Liver (tissue), 3 donors: Measurements from ENCODE around the gene AMBN.

Experiments used
- ATF3 ChIP-seq: IDR thresholded peaks from 2 replicates; pipeline ENCODE4 v1.6.1; 2016; ENCODE audit warnings: antibody characterized with exemption
- CTCF ChIP-seq: fragments of 150-350 bp; IDR thresholded peaks from 2 replicates; pipeline ENCODE4 v1.5.1; 2017; ENCODE audit warnings: improper control_type of control experiment, low read depth, low read length; ENCODE audit not compliant: missing input control
- EGR1 ChIP-seq, 2 donors: IDR thresholded peaks; 2 replicates each; pipeline ENCODE4 v1.6.1; 2016 to 2018; ENCODE audit warnings: antibody characterized with exemption in 2 of 2, low read depth in 2 of 2
- JUND ChIP-seq, 2 donors: IDR thresholded peaks; 2 replicates each; pipeline ENCODE4 v1.6.1; 2016; ENCODE audit warnings: antibody characterized with exemption in 2 of 2
- MAX ChIP-seq: IDR thresholded peaks from 2 replicates; pipeline ENCODE4 v1.6.1; 2016; ENCODE audit warnings: antibody characterized with exemption
- RAD21 ChIP-seq, 2 donors: IDR thresholded peaks; 2 replicates each; pipeline ENCODE4 v1.6.1; 2016; ENCODE audit warnings: antibody characterized with exemption in 2 of 2, mild to moderate bottlenecking in 2 of 2
- REST ChIP-seq: IDR thresholded peaks from 2 replicates; pipeline ENCODE4 v1.6.1; 2016; ENCODE audit warnings: antibody characterized with exemption, mild to moderate bottlenecking
- TAF1 ChIP-seq: conservative IDR thresholded peaks from 2 replicates; pipeline ENCODE4 v1.6.1; 2016; ENCODE audit warnings: antibody characterized with exemption, mild to moderate bottlenecking
- donor health status: healthy.
- donor health status: healthy.

GRCh38 chr4:70559924-70560323 is 32.1 kb upstream of the AMBN start:
- no peak for TF ChIP-seq MAX
- no peak for TF ChIP-seq RAD21 (IDR thresholded peaks at IDR 0.05)
- TF ChIP-seq CTCF, result no peak
- TF ChIP-seq ATF3, result no peak
- TF ChIP-seq TAF1, result no peak
- no peak for TF ChIP-seq REST
- no peak for TF ChIP-seq JUND (IDR thresholded peaks at IDR 0.05)
- no peak for TF ChIP-seq EGR1 (IDR thresholded peaks at IDR 0.05; ENCODE audit: low read depth in 2 of 2)
